PC-3 (cell line): ENCODE measurements around the gene AFTPH. TPM values are rescaled to one million over a fixed set of nuclear protein-coding genes. Genes with fewer than 3 reads are reported as not detected.

Experiments used
- ATAC-seq: fragments of 200-7000 bp; cut with Tn5 transposase; 2 replicates; pipeline ENCODE4 v1.9.1; 2020; ENCODE audit warnings: mild to moderate bottlenecking, moderate library complexity
- BruUV-seq: library from RNA; stranded (reverse); fragments of 400-500 nt; replicated peaks from 2 replicates; lab custom pipeline; 2021; lab: Mats Ljungman, UMichigan
- CTCF ChIA-PET: fragments of 300-600 bp; sonication (Branson Sonifier 250); formaldehyde crosslinking; loops from one replicate; lab custom pipeline; 2022; ENCODE audit warnings: antibody characterized with exemption; lab: Charles Lee
- POLR2A ChIA-PET: fragments of 300-600 bp; sonication (Branson Sonifier 250); formaldehyde crosslinking; loops from one replicate; lab custom pipeline; 2022; ENCODE audit warnings: antibody characterized with exemption; ENCODE audit not compliant: unreplicated experiment; lab: Charles Lee
- DNase-seq: peaks from one replicate; pipeline ENCODE4 v3.0.0-alpha.2; 2015
- H2AFZ ChIP-seq: fragments of 300-600 bp; sonication (generic); 2 replicates; pipeline ENCODE4 v1.6.0; 2016; ENCODE audit warnings: antibody characterized with exemption, low read length
- H3F3A ChIP-seq: fragments of 300-600 bp; sonication (generic); one replicate; pipeline ENCODE4 v1.6.0; 2017; ENCODE audit warnings: antibody characterized with exemption, low read length, control low read depth, mild to moderate bottlenecking; ENCODE audit not compliant: unreplicated experiment
- H3K27ac ChIP-seq: fragments of 300-600 bp; sonication (generic); 2 replicates; pipeline ENCODE4 v1.5.1; 2016; ENCODE audit warnings: mild to moderate bottlenecking, low read length
- H3K27me3 ChIP-seq: fragments of 300-600 bp; sonication (generic); 2 replicates; pipeline ENCODE4 v1.6.1; 2016; ENCODE audit warnings: low read length, mixed read lengths
- H3K36me3 ChIP-seq: fragments of 300-600 bp; sonication (generic); 2 replicates; pipeline ENCODE4 v1.6.1; 2016; ENCODE audit warnings: low read depth, mixed run types, low read length, mixed read lengths
- H3K4me1 ChIP-seq: fragments of 300-600 bp; sonication (generic); 2 replicates; pipeline ENCODE4 v1.5.1; 2016; ENCODE audit warnings: low read length; ENCODE audit not compliant: insufficient read depth
- H3K4me2 ChIP-seq: fragments of 300-600 bp; sonication (generic); 2 replicates; pipeline ENCODE4 v1.6.0; 2016; ENCODE audit warnings: low read length
- H3K4me3 ChIP-seq: fragments of 300-600 bp; sonication (generic); 2 replicates; pipeline ENCODE4 v1.5.1; 2016; ENCODE audit warnings: mild to moderate bottlenecking, low read length, mixed read lengths
- H3K79me2 ChIP-seq: fragments of 300-600 bp; sonication (generic); 2 replicates; pipeline ENCODE4 v1.6.1; 2017; ENCODE audit warnings: low read length, mixed read lengths
- H3K9ac ChIP-seq: fragments of 300-600 bp; sonication (generic); 2 replicates; pipeline ENCODE4 v1.6.0; 2016; ENCODE audit warnings: mild to moderate bottlenecking, low read length
- H3K9me2 ChIP-seq: fragments of 300-600 bp; sonication (generic); replicated peaks from 2 replicates; pipeline ENCODE4 v1.6.1; 2016; ENCODE audit warnings: mixed run types, low read length, mixed read lengths
- H3K9me3 ChIP-seq: fragments of 300-600 bp; sonication (generic); 2 replicates; pipeline ENCODE4 v1.6.1; 2016; ENCODE audit warnings: low read length, mixed read lengths
- H4K20me1 ChIP-seq: fragments of 300-600 bp; sonication (generic); 2 replicates; pipeline ENCODE4 v1.6.1; 2016; ENCODE audit warnings: low read length, mixed read lengths
- EZH2 ChIP-seq: fragments of 300-600 bp; sonication (generic); IDR thresholded peaks from one replicate; pipeline ENCODE4 v1.6.1; 2017; ENCODE audit warnings: antibody characterized with exemption, mild to moderate bottlenecking, low read length; ENCODE audit not compliant: unreplicated experiment
- EZH2phosphoT487 ChIP-seq: fragments of 300-600 bp; sonication (generic); IDR thresholded peaks from 2 replicates; pipeline ENCODE4 v1.6.1; 2018; ENCODE audit warnings: mild to moderate bottlenecking, antibody characterized with exemption, low read length, borderline replicate concordance
- intact Hi-C: fragments of 100-400 bp; cut with micrococcal nuclease; formaldehyde crosslinking; loops from 2 replicates; pipeline ENCODE4 v1.9.0; 2023
- total RNA-seq: library from RNA; depleted of rRNA; stranded (reverse); fragments of >200 nt; gene quantifications from 2 replicates; pipeline ENCODE4 v1.2.3, GENCODE V29; 2014
- TF ChIP-seq, protein P1 (sequence below): fragments of 300-600 bp; sonication (generic); conservative IDR thresholded peaks from 2 replicates; pipeline ENCODE4 v1.5.1; 2017; ENCODE audit warnings: antibody characterized with exemption, low read depth, mild to moderate bottlenecking, low read length

AFTPH gene
- total RNA-seq, 1 experiment from 2014 or later = 26.6 TPM

DNA sequence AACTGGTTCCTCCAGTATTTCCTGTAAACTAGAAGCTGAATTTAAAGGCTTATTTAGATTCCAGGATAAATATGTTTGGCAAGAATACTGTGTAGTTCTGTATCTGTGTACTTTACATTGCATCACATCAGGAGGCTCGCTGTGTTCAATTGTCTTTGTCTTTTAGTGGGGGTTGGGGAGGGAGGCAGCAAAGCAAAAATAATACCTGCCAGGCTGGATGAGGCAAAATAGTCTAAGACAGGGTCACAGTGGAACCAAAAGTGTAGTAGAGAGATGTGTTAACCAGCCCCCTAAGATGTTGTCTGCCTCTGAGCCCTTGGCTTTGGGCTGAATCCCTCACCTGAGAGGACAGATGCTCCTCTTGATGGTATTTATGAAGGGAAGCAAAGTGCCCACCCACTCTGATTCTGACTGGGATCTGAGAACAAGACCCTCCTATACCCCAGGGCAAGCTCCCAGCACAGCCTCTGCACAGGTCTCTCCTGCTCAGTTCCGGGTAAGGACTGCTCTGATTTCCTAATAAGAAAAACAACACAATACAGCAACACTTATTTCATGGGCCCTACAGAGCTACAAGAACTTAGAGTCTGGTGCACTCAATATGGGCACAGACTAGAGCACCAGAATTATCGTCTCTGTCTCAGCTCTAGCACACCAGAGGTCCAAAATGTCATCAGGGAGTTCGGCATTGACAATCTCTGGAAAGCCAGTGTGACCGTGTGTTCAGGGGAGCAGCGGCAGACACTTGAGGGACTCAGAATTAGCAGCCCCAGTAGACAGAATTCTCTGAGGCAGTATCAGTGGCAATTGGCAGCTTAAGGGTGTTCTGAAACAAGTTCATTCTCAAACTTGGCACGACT, 7.2 kb upstream of the AFTPH start:
- ChIA-PET POLR2A (interaction anchor here (0.6 kb wide), 2 partner anchors 9 to 53 kb away, joined by 3 read pairs; no protein-coding TSS in a partner anchor), CTCF (no interaction called here)
- Histone ChIP-seq H3K9me2 (no peaks in the 10 kb centered on the region), H3K27me3 (no peaks in the 10 kb centered on the region), H3K4me2 (0 out of 2 replicates have a peak overlapping the region, but pooled peaks have one; percentile 14), H3K79me2 (no peaks in the 10 kb centered on the region), H3K9ac (no peak overlapping the region), H3K9me3 (no peaks in the 10 kb centered on the region), H3K36me3 (no peaks in the 10 kb centered on the region), H3K4me3 (no peak overlapping the region), H3F3A (no peaks in the 10 kb centered on the region), H2AFZ (no peak overlapping the region), H4K20me1 (no peaks in the 10 kb centered on the region), H3K27ac (no peak overlapping the region), H3K4me1 (peaks cover 8% of the 10 kb centered on the region; the same call in 1 of the 2 replicates)
- no TSS peak for BruUV-seq
- DNase-seq (peak; percentile 57), ATAC-seq (peak; percentile 37)
- TF ChIP-seq, protein P1, sequence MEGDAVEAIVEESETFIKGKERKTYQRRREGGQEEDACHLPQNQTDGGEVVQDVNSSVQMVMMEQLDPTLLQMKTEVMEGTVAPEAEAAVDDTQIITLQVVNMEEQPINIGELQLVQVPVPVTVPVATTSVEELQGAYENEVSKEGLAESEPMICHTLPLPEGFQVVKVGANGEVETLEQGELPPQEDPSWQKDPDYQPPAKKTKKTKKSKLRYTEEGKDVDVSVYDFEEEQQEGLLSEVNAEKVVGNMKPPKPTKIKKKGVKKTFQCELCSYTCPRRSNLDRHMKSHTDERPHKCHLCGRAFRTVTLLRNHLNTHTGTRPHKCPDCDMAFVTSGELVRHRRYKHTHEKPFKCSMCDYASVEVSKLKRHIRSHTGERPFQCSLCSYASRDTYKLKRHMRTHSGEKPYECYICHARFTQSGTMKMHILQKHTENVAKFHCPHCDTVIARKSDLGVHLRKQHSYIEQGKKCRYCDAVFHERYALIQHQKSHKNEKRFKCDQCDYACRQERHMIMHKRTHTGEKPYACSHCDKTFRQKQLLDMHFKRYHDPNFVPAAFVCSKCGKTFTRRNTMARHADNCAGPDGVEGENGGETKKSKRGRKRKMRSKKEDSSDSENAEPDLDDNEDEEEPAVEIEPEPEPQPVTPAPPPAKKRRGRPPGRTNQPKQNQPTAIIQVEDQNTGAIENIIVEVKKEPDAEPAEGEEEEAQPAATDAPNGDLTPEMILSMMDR = no peak
- no peak for TF ChIP-seq EZH2phosphoT487
- TF ChIP-seq EZH2 = no peak
- intact Hi-C loops = no loop called here

DNA sequence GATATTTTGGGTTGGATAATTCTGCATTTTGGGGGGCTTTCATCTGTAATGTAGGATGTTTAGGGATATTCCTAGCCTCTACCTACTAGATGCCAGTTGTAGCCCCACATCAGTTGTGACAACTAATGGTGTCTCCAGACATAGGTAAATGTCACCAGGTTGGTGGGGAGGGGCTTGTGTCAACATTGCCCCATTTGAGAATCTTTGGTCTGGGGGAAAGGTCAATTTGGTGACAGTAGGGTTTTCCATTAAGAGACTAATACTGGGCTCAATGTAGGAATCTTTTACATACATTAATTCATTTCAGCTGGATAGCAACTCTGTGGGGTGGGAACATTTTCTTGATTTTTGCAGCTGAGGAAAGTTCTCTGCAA, 6.6 kb upstream of the AFTPH start:
- Histone ChIP-seq H3K27me3 (no peaks in the 10 kb centered on the region), H3K4me3 (no peak overlapping the region), H3F3A (no peaks in the 10 kb centered on the region), H3K4me2 (no peak overlapping the region), H2AFZ (no peak overlapping the region), H4K20me1 (no peaks in the 10 kb centered on the region), H3K79me2 (no peaks in the 10 kb centered on the region), H3K9me2 (no peaks in the 10 kb centered on the region), H3K36me3 (no peaks in the 10 kb centered on the region), H3K9me3 (no peaks in the 10 kb centered on the region), H3K27ac (no peak overlapping the region), H3K4me1 (peaks cover 8% of the 10 kb centered on the region; the same call in 1 of the 2 replicates), H3K9ac (no peak overlapping the region)
- TF ChIP-seq EZH2 (no peak), EZH2phosphoT487 (no peak)
- TF ChIP-seq, protein P1 = no peak
- DNase-seq (no peak), ATAC-seq (no peak)
- intact Hi-C loops = no loop called here
- CTCF ChIA-PET = no interaction called here
- POLR2A ChIA-PET = interaction anchor here (0.6 kb wide), 1 partner anchor 10 kb away, joined by 3 read pairs; no protein-coding TSS in a partner anchor
- BruUV-seq = no TSS peak
